ENCODE results near the gene FOXO3.
"Not testable (repeated sequence)": the region's sequence is repeated elsewhere in the genome, so short reads cannot be mapped to it uniquely, and the experiment has no call there.

The FOXO3 gene

GRCh38 chr6:108556250-108556649, 4.5 kb upstream of the FOXO3 start:
- DNase-seq, result no peak

GRCh38 chr6:108556866-108557493, 3.7 kb upstream of the FOXO3 start:
- DNase-seq, result no peak

- DNase-seq, result peak; percentile 74
These were observed 3.0 kb upstream of the FOXO3 start for GRCh38 chr6:108557494-108558371.

DNA sequence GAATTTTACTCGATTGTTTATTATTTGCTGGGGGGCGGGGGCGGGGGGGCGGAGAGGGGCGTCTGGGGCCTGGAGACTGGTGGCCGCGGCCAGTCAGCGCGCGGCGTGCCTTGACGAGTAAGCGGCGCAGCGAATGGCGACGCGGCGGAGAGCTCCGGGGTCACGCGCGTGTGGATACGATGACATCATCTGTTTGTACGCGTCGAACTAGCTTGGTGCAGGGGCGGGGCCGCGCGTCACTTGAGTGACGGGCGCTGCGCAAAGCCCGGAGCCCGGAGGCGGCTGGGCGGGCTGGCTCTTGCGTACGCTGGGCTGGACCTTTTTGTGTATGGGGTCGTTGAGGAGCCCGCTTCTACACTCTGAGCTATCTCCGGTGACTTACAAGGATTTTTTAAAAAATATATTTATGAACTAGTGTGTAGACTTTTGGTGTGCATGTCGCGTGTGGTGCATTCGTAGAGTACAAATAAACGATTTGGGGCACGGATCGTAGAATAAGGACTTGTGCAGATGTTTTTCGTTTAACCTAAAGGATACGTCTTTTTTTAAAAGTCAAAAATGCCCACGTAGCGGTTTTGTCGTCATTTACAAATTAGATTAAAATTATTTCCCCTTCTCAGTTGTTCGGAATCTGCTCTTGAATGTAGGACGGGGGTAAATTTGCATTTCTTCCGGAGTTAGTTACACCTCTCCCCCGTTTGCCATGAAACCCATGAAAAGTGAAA, 2.2 kb upstream of the FOXO3 start:
- peak; percentile 99 for DNase-seq

- peak; percentile 90 for DNase-seq
These were observed 1.4 kb upstream of the FOXO3 start for GRCh38 chr6:108559097-108559883.

DNA sequence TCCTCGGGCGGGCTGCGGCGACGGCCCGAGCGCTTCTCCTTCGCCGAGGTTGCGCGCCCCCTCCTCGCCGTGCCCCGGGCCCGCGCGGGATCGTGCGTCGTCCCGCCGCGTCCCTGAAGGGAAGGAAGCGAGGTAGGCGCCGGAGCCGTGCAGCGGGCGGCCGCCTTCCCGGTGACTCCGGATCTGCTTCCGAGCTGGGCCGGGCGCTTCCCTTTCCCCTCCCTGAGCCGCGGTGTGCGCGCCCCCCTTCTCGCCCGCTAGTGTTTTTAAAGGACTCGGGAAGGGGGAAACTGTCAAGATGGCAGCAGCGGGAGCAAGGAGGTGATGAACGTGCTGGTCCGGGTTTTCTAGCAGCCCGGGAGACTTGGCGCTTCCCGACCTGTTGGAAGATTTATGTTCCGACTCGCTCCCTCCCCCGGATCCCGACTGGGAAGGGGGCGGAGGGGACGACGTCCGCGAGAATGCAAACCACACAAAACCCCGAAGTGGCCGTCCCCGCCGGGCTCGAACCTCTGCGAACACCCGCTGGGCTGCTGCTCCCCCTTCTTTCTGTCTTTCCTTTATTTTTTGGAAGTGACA, 744 bp upstream of the FOXO3 start:
- DNase-seq, result peak; percentile 90

DNA sequence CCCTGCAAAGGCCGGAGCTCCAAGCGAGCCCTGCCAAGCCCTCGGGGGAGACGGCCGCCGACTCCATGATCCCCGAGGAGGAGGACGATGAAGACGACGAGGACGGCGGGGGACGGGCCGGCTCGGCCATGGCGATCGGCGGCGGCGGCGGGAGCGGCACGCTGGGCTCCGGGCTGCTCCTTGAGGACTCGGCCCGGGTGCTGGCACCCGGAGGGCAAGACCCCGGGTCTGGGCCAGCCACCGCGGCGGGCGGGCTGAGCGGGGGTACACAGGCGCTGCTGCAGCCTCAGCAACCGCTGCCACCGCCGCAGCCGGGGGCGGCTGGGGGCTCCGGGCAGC, 561 bp downstream of the FOXO3 start:
- not testable (repeated sequence) for DNase-seq

DNA sequence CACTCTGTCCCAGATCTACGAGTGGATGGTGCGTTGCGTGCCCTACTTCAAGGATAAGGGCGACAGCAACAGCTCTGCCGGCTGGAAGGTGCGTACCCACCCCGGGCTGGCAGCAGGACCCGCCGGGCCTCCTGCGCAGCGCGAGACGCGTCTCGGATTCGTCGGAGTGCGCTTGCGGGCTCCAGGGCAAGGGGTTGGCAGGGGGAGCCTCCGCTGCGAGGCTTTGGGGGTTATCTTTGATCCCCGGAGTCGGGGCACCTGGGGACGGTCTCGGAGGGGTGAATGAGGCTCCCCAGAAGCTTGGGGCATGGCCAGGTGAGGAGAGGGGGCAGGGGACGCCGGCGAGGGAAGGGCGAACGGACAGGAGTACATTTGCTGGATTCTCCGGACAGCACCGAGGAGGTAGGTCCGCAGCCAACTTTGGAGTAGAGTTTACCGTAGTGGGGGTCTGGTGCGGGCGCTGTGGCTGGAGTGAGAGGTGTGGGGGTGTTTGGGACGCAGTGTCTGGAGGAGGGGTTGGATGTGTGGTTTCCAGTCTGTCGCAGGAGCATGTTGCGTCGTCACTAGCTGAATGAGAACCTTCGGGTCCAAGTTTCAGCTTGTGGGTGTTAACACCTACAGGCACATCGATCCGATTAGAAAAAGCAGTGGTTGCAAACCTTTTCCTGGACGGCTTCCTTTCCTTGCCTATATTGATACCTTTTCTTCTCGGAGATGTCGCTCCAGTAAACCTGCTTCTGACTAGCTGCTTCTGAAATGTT, 1.2 kb downstream of the FOXO3 start:
- DNase-seq, result peak; percentile 23

GRCh38 chr6:108562503-108562993, 1.8 kb downstream of the FOXO3 start:
- peak; percentile 81 for DNase-seq

DNA sequence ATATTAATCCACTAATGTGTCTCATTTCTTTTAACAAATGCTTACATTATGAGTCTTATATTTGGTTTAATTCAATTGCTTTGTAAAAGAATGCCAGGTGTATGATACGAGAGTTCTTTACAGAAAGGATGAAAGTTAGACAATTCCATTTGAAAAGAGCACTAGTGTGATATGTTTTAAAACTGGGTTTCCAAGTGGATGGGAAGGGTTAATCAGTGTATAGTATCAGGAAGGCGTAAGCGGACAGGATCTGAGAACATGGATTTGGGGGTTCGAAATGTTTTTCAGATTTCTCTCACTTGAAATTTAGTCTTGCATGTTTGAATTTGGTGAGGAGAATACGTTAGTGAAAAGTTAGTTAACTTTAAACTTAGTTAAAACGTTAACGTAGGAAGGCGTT, 2.6 kb downstream of the FOXO3 start:
- DNase-seq, result no peak

DNA sequence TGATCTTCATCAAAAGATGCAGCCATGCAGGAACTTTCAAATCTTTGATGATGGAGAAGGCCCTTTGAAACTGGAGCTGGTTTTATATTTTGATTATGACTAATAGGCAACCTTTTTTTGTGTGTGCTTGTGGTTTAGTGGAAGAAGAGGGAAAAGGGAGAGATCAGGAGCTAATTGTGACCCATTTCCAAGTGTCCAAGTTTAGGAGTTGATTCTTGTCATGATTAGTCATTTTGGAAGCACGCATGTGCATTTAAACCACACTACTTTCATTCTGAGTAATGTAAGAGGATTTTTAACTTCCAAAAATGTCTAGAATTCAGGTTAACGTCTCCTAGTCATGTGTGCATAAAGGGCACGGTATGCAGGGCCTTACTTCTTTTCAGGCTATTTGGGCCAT, 3.5 kb downstream of the FOXO3 start:
- DNase-seq, result peak; percentile 99

DNA sequence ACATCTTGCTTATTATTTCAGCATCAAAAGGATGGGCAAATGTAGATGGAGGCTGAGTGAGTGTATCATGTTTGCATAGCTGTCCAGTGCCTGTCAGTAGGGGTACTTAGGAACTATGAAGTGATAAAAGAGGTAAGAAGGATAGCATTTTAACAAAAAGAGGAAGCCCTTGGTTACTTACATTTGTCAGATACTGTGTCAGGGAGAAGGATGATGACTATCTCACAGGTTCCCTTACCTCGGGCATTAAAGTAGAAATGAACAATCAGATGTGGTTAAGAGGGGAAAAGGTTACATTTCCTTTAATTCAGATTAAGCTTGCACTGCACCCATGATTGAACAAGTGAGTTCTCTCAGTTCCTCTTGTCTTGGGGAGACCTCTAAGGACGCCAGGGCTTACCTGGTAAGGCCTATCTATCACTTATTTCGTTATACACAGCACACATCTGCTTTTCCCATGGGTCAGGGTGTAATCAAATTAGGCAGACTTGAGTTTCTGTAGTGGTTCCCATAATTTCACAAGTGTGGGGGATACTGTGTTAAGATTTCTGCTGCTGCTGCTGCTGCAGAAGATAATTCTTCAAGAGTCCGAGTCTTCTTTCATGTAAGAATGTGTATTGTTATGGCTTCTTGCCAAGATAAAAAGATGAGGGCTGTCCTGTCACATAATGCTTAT, 4.5 kb downstream of the FOXO3 start:
- DNase-seq, result no peak

- DNase-seq, result peak; percentile 74
These were observed 5.2 kb downstream of the FOXO3 start for GRCh38 chr6:108565893-108566292.

- no peak for DNase-seq
These were observed 5.7 kb downstream of the FOXO3 start for GRCh38 chr6:108566406-108566805.

- no peak for DNase-seq
These were observed 7.4 kb downstream of the FOXO3 start for GRCh38 chr6:108568101-108568500.

DNA sequence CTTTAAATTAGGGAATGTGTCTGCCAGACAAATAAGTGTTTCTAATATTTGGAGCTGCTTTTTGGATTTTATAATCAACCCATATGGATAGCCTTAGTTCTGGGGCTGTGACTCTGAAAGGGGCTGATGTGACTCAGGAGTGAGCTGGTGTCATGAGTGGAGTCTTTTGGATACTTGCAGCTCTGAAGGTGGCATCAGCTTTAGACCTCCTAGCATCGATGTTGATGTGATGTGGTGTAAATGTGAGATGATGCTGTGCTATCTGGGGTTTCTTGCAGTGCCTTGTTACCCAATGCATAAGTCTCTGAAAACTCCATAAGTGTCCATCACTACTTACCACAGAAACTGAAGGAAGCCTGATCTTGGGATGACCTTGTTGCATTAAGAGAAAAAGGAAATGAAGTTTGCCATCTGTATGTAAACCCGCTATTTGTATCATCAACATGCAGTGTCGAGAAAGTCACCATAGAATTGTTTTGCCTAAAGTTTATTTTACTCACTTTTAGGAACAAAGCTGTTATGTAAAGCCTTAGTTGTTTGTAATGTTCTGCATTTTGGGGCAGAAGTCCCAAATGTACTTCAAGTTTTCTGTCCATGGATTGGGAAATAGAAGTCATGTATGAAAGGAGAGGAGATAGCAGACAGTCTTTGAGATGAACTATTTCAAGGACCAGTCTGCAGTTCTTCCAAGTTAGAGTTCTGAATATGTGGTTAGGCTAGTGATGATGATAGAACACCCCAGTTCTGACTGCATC, 8.0 kb downstream of the FOXO3 start:
- no peak for DNase-seq

DNA sequence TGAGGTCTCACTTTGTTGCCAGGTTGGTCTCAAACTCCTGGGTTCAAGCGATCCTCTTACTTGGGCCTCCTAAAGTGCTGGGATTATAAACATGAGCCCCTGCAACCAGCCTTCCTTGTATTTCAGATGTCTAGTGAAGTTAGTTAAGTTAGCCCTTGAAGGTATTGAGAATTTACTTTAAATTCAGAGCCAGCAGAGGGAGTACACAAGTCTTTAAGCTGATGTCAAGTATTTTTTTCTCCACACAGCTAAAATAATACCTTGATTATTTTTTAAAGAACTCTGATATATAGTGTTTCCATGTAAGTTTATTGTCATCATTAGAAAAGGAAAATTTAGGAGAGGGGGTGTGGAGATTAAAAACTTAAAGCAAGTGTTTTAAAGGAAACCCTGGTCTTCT, 9.8 kb downstream of the FOXO3 start:
- DNase-seq, result peak; percentile 17

DNA sequence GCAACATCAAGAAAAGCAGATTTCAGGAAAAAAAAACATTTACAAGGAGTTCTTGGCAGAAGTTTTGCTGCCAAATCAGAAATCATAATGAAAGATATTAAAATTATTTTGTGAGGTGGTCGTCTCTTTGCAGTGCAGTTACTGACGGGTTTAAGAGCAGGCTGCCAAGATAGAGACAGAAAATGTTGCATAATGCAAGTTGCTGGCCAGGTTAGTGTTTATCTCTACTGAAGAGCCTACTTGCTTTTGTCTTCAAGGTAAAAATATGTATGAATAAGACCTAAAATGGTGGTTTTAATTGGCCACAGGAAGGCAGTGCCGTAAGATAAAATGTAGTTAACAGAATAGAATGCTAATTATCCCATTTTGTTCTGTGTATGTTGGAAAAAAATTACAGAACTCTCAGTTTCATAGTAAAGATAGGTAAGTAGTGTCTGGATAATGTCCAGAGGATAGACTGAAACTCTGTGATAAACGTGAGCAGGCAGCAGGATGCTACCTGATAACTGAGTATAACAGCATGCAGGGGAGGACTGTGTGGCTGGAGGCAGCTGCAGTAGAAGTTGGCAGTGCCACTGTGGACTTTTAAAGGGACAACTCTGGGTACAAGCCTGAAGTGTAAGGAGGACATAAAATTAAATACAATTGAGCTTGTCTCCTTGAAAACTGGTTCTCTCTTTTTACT, 13.9 kb downstream of the FOXO3 start:
- no peak for DNase-seq

DNA sequence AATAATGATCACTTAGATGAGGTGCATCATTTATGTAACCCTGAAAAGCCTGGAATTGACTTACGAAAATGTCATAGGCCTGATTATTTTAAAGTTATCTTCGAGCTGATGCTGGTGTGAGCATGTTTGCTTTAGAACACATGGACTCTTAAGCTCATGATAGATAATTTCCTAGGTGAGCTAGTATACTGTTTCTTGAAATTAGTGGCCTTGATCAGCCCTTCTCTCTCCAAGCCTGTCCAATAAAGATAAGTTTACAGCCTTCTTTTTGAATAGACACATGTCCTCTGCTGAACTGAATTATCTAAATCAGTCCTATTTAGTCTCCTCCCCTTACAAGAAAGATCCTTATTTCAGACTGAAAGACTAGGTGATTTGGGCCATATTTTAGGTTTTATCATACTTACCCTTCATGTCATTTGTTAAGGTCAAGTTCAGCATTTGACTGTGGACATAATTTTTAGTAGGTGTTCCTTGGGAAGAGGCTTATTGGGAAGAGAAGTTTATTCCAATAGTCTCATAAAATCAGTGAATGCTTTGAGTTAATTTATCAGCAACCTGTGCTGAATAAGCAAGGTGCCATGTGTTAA, 15.3 kb downstream of the FOXO3 start:
- no peak for DNase-seq
